PFSK-1 (cell line): ENCODE data around the gene SIMC1.

Experiments used
- POLR2AphosphoS5 ChIP-seq: IDR thresholded peaks from 2 replicates; pipeline ENCODE4 v1.6.1; 2012; ENCODE audit warnings: low read depth, mild to moderate bottlenecking, control low read depth, low read length, moderate library complexity
- SIN3A ChIP-seq: IDR thresholded peaks from 2 replicates; pipeline ENCODE4 v1.6.1; 2012; ENCODE audit warnings: mild to moderate bottlenecking, low read length, moderate library complexity, borderline replicate concordance; ENCODE audit not compliant: insufficient read depth
- TF ChIP-seq, protein P1 (sequence below), 2 experiments: IDR thresholded peaks; 2 replicates each; pipeline versions ENCODE4 v1.6.1 to v1.8.0; 2011 to 2012; ENCODE audit warnings: low read depth in 2 of 2, low read length in 2 of 2, control low read depth in 1 of 2, inconsistent platforms in 1 of 2, mild to moderate bottlenecking in 1 of 2, moderate library complexity in 1 of 2; ENCODE audit not compliant: insufficient read depth in 1 of 2

DNA sequence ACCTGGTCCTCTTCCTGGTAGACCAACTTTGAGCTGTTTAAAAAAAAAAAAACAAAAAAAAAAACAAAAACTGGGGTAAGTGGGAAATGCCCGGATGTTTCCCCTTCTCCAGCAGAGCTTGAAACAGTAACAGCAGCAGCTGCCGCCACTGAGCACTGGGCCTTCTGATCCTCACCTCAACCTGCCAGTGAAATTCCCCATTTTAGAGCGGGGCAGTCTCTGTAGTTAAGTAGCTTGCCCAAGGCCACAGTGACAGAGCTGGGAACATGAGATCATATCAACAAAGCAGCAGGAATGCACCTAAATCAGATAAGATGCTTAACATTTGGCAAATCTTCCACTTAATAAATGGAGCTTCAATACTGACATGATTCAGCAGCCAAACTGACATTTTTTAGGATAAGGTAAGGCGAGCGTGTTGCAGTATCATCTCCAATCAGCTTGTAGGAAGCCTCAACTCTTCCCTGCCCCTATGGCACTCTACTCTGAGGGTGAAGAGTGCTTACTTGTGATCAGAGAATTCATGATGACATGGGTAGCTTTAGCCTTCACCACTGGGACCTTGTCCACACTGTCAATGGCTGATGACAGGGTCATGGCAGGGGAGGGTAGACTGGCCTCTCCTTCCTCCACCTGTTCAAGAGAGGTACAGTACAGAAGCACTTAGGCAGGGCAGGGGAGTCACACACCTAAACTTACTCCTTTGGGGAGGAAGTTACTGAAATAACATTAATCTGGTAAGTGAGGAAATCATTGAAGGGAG, 114.1 kb downstream of the SIMC1 start:
- TF ChIP-seq POLR2AphosphoS5 (no peak), SIN3A (no peak)
- TF ChIP-seq, protein P1, sequence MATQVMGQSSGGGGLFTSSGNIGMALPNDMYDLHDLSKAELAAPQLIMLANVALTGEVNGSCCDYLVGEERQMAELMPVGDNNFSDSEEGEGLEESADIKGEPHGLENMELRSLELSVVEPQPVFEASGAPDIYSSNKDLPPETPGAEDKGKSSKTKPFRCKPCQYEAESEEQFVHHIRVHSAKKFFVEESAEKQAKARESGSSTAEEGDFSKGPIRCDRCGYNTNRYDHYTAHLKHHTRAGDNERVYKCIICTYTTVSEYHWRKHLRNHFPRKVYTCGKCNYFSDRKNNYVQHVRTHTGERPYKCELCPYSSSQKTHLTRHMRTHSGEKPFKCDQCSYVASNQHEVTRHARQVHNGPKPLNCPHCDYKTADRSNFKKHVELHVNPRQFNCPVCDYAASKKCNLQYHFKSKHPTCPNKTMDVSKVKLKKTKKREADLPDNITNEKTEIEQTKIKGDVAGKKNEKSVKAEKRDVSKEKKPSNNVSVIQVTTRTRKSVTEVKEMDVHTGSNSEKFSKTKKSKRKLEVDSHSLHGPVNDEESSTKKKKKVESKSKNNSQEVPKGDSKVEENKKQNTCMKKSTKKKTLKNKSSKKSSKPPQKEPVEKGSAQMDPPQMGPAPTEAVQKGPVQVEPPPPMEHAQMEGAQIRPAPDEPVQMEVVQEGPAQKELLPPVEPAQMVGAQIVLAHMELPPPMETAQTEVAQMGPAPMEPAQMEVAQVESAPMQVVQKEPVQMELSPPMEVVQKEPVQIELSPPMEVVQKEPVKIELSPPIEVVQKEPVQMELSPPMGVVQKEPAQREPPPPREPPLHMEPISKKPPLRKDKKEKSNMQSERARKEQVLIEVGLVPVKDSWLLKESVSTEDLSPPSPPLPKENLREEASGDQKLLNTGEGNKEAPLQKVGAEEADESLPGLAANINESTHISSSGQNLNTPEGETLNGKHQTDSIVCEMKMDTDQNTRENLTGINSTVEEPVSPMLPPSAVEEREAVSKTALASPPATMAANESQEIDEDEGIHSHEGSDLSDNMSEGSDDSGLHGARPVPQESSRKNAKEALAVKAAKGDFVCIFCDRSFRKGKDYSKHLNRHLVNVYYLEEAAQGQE (IDR thresholded peaks at IDR 0.05; ENCODE audit: insufficient read depth in 1 of 2, low read depth in 2 of 2, low read length in 2 of 2) = no peak
